Transverse colon (tissue), 4 donors: ENCODE data around the gene PNRC1. TPM values are rescaled to one million over a fixed set of nuclear protein-coding genes. Genes with fewer than 3 reads are reported as not detected.
"Not testable (repeated sequence)": the region's sequence is repeated elsewhere in the genome, so short reads cannot be mapped to it uniquely, and the experiment has no call there.

ENCODE experiments used
- DNase-seq: peaks from one replicate; pipeline ENCODE4 v3.0.0-alpha.2; 2019
- H3K27ac ChIP-seq, 4 donors: fragments of 200-600 bp; sonication (generic); 2 replicates each; pipeline ENCODE4 v1.5.1; 2016 to 2018; ENCODE audit warnings: inconsistent platforms in 4 of 4
- H3K27me3 ChIP-seq: fragments of 200-600 bp; sonication (generic); 2 replicates; pipeline ENCODE4 v1.5.1; 2017; ENCODE audit warnings: inconsistent platforms
- H3K36me3 ChIP-seq, 4 donors: fragments of 200-600 bp; sonication (generic); 2 replicates each; pipeline ENCODE4 v1.5.1; 2017 to 2019; ENCODE audit warnings: inconsistent platforms in 4 of 4
- H3K4me1 ChIP-seq, 4 donors: fragments of 200-600 bp; sonication (generic); 2 replicates each; pipeline ENCODE4 v1.5.1; 2017 to 2020; ENCODE audit warnings: inconsistent platforms in 4 of 4
- H3K4me3 ChIP-seq, 4 donors: fragments of 200-600 bp; sonication (generic); 1 replicate in 1 of 4; 2 replicates in 3 of 4; pipeline versions ENCODE4 v1.5.1 to v1.6.1; 2017 to 2019; ENCODE audit warnings: inconsistent platforms in 4 of 4
- H3K9me3 ChIP-seq, 2 donors: fragments of 200-600 bp; sonication (generic); 2 replicates each; pipeline ENCODE4 v1.5.1; 2017 to 2019; ENCODE audit warnings: inconsistent platforms in 2 of 2
- CTCF ChIP-seq, 5 experiments: fragments of 200-600 bp in 3 of 5; fragments of 450-650 bp in 2 of 5; sonication (generic) in 3 of 5; IDR thresholded peaks; 1 replicate in 2 of 5; 2 replicates in 3 of 5; pipeline ENCODE4 v1.5.1; 2016 to 2017; ENCODE audit warnings: antibody characterized with exemption in 5 of 5, inconsistent platforms in 3 of 5, mild to moderate bottlenecking in 2 of 5, moderate library complexity in 1 of 5
- EP300 ChIP-seq: sonication (generic); formaldehyde crosslinking; IDR thresholded peaks from one replicate; pipeline ENCODE4 v1.6.1; 2017; ENCODE audit warnings: antibody characterized with exemption, low read depth
- POLR2A ChIP-seq: fragments of 450-650 bp; IDR thresholded peaks from one replicate; pipeline ENCODE4 v1.6.1; 2016; ENCODE audit warnings: antibody characterized with exemption, mild to moderate bottlenecking, moderate library complexity
- POLR2AphosphoS5 ChIP-seq, 3 donors: sonication (generic); formaldehyde crosslinking; IDR thresholded peaks; one replicate each; pipeline ENCODE4 v1.6.1; 2016; ENCODE audit warnings: antibody characterized with exemption in 3 of 3
- WGBS, 2 donors: methylation state at CpG; one replicate each; pipeline ENCODE4 v1.1.5; 2018; ENCODE audit warnings: low coverage in 1 of 2; 5-methylcytosine and 5-hydroxymethylcytosine counted together
- in situ Hi-C, 4 donors: fragments of 200-750 bp; cut with MboI; loops; one replicate each; pipeline versions ENCODE4 v1.15.0 to v1.15.1; 2017; ENCODE audit warnings: low sequenced_read_pairs in 3 of 4, low pct_ligation_motif_present in 1 of 4, low pct_unique_long_range_greater_than_20kb in 1 of 4
- intact Hi-C: fragments of 100-400 bp; cut with DNase I; formaldehyde crosslinking; loops from one replicate; pipeline ENCODE4 v1.15.1; 2023; ENCODE audit warnings: low total_unique reads
- total RNA-seq, 4 donors: library from RNA; depleted of rRNA; stranded (reverse); fragments of >200 nt; gene quantifications; one replicate each; pipeline ENCODE4 v1.1.0, GENCODE V29; 2016

PNRC1 gene
- total RNA-seq, 4 donors from 2014 or later: 99.1 to 281 (median 157) TPM

DNA sequence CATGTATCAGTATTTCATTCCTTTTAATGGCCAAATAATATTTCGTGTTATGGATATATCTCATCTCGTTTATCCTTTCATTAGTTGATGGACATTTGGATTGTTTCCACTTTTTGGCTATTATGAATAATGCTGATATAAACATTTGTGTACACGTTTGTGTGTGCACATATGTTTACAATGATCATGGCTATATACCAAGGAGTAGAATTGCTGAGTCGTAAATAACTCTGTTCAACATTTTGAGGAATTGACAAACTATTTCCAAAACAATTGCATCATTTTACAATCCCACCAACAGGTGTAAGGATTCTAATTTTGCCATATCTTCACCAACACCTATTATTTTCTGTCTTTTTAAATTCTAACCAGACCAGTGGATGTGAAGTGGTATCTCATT, 26.3 kb upstream of the PNRC1 start:
- WGBS, 2 donors: 84 to 85% methylated on average over 4 of the region's 4 CpGs
- H3K36me3 ChIP-seq: no peaks in the 10 kb centered on the region
- TF ChIP-seq CTCF (IDR thresholded peaks at IDR 0.05) (no peak), POLR2AphosphoS5 (IDR thresholded peaks at IDR 0.05) (no peak), EP300 (no peak), POLR2A (no peak)
- DNase-seq: no peak
- H3K4me3 ChIP-seq: no peak overlapping the region
- no peaks in the 10 kb centered on the region for H3K4me1 ChIP-seq
- in situ Hi-C loops: no loop called here
- no peak overlapping the region for H3K27ac ChIP-seq
- H3K27me3 ChIP-seq: no peaks in the 10 kb centered on the region
- H3K9me3 ChIP-seq: no peaks in the 10 kb centered on the region
- intact Hi-C loops: no loop called here

DNA sequence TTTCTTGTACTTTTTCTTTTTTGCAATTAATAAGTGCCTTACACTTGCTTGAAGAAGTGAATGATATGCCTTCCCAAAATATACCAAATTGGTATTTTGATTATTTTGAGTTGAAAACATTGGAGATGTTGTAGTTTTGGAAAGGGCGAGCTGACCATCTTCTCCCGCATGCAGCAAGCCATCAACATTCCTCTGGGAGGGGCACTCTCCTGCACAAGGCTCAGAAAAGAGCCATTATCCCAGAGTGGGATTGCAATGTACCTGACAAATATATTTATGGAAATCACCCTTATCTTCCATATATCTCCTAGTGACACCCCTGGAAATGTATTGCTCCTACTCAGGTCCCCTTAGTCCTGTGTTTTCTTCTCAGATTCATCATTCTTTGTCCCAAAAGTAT, 22.8 kb upstream of the PNRC1 start:
- 81 to 96% methylated on average over 2 of the region's 2 CpGs for WGBS, 2 donors
- DNase-seq: no peak
- in situ Hi-C loops (no loop called here), intact Hi-C loops (no loop called here)
- no peaks in the 10 kb centered on the region for H3K27me3 ChIP-seq
- H3K36me3 ChIP-seq: no peaks in the 10 kb centered on the region
- no peak overlapping the region for H3K4me3 ChIP-seq
- H3K9me3 ChIP-seq: no peaks in the 10 kb centered on the region
- TF ChIP-seq POLR2A (no peak), POLR2AphosphoS5 (IDR thresholded peaks at IDR 0.05) (no peak), CTCF (IDR thresholded peaks at IDR 0.05) (no peak), EP300 (no peak)
- H3K27ac ChIP-seq: no peak overlapping the region
- no peaks in the 10 kb centered on the region for H3K4me1 ChIP-seq

- no peak overlapping the region for H3K27ac ChIP-seq
- no peak overlapping the region for H3K4me3 ChIP-seq
- in situ Hi-C loops (no loop called here), intact Hi-C loops (no loop called here)
- H3K9me3 ChIP-seq: no peaks in the 10 kb centered on the region
- 68 to 69% methylated on average over 4 to 5 of the region's 5 CpGs for WGBS, 2 donors
- no peaks in the 10 kb centered on the region for H3K27me3 ChIP-seq
- no peaks in the 10 kb centered on the region for H3K4me1 ChIP-seq
- no peaks in the 10 kb centered on the region for H3K36me3 ChIP-seq
- TF ChIP-seq EP300: no peak
- no peak for TF ChIP-seq POLR2A
- no peak for TF ChIP-seq CTCF (IDR thresholded peaks at IDR 0.05)
- TF ChIP-seq POLR2AphosphoS5 (IDR thresholded peaks at IDR 0.05): no peak
- no peak for DNase-seq
Observed at GRCh38 chr6:89058627-89059026, 21.9 kb upstream of the PNRC1 start.

GRCh38 chr6:89059227-89059626, 21.3 kb upstream of the PNRC1 start:
- no peaks in the 10 kb centered on the region for H3K9me3 ChIP-seq
- H3K27me3 ChIP-seq: no peaks in the 10 kb centered on the region
- DNase-seq: no peak
- no peak overlapping the region for H3K27ac ChIP-seq
- in situ Hi-C loops (no loop called here), intact Hi-C loops (no loop called here)
- TF ChIP-seq POLR2AphosphoS5 (IDR thresholded peaks at IDR 0.05) (no peak), POLR2A (no peak)
- no peaks in the 10 kb centered on the region for H3K4me1 ChIP-seq
- H3K4me3 ChIP-seq: no peak overlapping the region
- 95% methylated on average over 4 to 12 of the region's 12 CpGs for WGBS, 2 donors
- no peaks in the 10 kb centered on the region for H3K36me3 ChIP-seq

DNA sequence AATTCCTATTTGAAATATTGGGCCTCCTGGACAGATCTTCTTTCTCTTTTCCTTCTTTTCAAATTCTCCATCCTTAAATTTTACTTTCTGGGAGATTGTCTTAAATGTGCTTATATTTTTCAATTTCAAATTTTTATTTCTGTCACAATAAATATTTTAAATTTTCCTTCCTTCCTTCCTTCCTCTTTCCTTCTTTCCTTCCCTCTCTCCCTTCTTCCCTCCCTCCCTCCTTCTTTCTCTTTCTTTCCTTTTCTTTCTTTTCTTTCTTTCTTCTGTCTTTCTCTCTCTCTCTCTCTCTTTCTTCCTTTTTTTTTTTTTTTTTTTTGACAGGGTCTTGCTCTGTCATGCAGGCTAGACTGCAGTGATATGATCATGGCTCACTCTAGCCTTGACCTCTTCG, 16.7 kb upstream of the PNRC1 start:
- Histone ChIP-seq H3K4me1 (no peaks in the 10 kb centered on the region), H3K27me3 (no peaks in the 10 kb centered on the region), H3K4me3 (no peak overlapping the region), H3K27ac (no peak overlapping the region), H3K9me3 (no peaks in the 10 kb centered on the region), H3K36me3 (no peaks in the 10 kb centered on the region)
- 100% methylated on average over 1 of the region's 1 CpG; no CpG with 5 or more reads in 1 of the 2 donors for WGBS, 2 donors
- in situ Hi-C loops: no loop called here
- DNase-seq: no peak
- TF ChIP-seq CTCF (IDR thresholded peaks at IDR 0.05) (no peak), POLR2AphosphoS5 (IDR thresholded peaks at IDR 0.05) (no peak), EP300 (no peak), POLR2A (no peak)
- intact Hi-C loops: no loop called here

DNA sequence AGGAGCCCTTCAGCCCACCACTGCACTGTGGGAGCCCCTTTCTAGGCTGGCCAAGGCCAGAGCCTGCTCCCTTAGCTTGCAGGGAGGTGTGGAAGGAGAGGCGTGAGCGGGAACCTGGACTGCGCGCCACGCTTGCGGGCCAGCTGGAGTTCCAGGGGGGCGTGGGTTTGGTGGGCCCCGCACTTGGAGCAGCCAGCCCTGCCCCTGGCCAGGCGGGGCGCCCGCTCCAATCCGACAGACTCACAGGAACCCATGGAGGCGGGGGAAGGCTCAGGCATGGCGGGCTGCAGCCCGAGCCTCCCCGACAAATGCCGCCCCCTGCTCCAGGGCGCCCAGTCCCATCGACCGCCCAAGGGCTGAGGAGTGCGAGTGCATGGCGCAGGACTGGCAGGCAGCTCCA, 15.6 kb upstream of the PNRC1 start:
- H3K27me3 ChIP-seq, DNase-seq, H3K9me3 ChIP-seq, H3K4me1 ChIP-seq, in situ Hi-C loops, intact Hi-C loops, H3K4me3 ChIP-seq, H3K27ac ChIP-seq, H3K36me3 ChIP-seq: not testable (repeated sequence)
- 95% methylated on average over 21 of the region's 22 CpGs; no CpG with 5 or more reads in 1 of the 2 donors for WGBS, 2 donors

- H3K9me3 ChIP-seq, intact Hi-C loops, H3K27ac ChIP-seq, DNase-seq, in situ Hi-C loops, H3K4me3 ChIP-seq, H3K4me1 ChIP-seq, H3K36me3 ChIP-seq, H3K27me3 ChIP-seq: not testable (repeated sequence)
- 86% methylated on average over 9 of the region's 9 CpGs; no CpG with 5 or more reads in 1 of the 2 donors for WGBS, 2 donors
Observed at GRCh38 chr6:89066121-89066520, 14.4 kb upstream of the PNRC1 start.
